Vagina (tissue), 2 donors: ENCODE results near the gene CCSER2. TPM values are rescaled to one million over a fixed set of nuclear protein-coding genes. Genes with fewer than 3 reads are reported as not detected.

Experiments
- DNase-seq, 2 donors: peaks; one replicate each; pipeline ENCODE4 v3.0.0-alpha.2; 2017; ENCODE audit errors: extremely low spot score in 2 of 2
- H3K27ac ChIP-seq: fragments of 200-600 bp; sonication (generic); one replicate; pipeline ENCODE4 v1.5.1; 2019
- H3K27me3 ChIP-seq: fragments of 200-600 bp; sonication (generic); one replicate; pipeline ENCODE4 v1.5.1; 2019
- H3K36me3 ChIP-seq, 2 donors: fragments of 200-600 bp; sonication (generic); one replicate each; pipeline ENCODE4 v1.5.1; 2017 to 2019
- H3K4me1 ChIP-seq: fragments of 200-600 bp; sonication (generic); one replicate; pipeline ENCODE4 v1.5.1; 2019
- H3K4me3 ChIP-seq, 2 donors: fragments of 200-600 bp; sonication (generic); 1 replicate in 1 of 2; 2 replicates in 1 of 2; pipeline ENCODE4 v1.5.1; 2016 to 2019
- H3K9me3 ChIP-seq: fragments of 200-600 bp; sonication (generic); one replicate; pipeline ENCODE4 v1.5.1; 2019
- CTCF ChIP-seq, 3 experiments: fragments of 450-650 bp in 2 of 3; fragments of 200-600 bp in 1 of 3; sonication (generic) in 1 of 3; IDR thresholded peaks; one replicate each; pipeline ENCODE4 v1.5.1; 2017 to 2019; ENCODE audit warnings: antibody characterized with exemption in 3 of 3, mild to moderate bottlenecking in 2 of 3, moderate library complexity in 2 of 3
- POLR2A ChIP-seq, 2 donors: fragments of 450-650 bp; IDR thresholded peaks; one replicate each; pipeline ENCODE4 v1.6.1; 2017; ENCODE audit warnings: antibody characterized with exemption in 2 of 2, mild to moderate bottlenecking in 2 of 2, moderate library complexity in 2 of 2
- POLR2AphosphoS5 ChIP-seq, 2 donors: sonication (generic); formaldehyde crosslinking; IDR thresholded peaks; one replicate each; pipeline ENCODE4 v1.9.0; 2017; ENCODE audit warnings: antibody characterized with exemption in 2 of 2, mild to moderate bottlenecking in 2 of 2, low read depth in 1 of 2; ENCODE audit not compliant: insufficient read depth in 1 of 2
- intact Hi-C: fragments of 100-400 bp; cut with DNase I; formaldehyde crosslinking; loops from one replicate; pipeline ENCODE4 v1.15.1; 2023
- total RNA-seq: library from RNA; depleted of rRNA; stranded (reverse); fragments of >200 nt; gene quantifications from one replicate; pipeline ENCODE4 v1.2.3, GENCODE V29; 2016

Gene CCSER2
- total RNA-seq, 1 donor from 2014 or later, result 62.1 TPM

- H3K9me3 ChIP-seq, result no peaks in the 10 kb centered on the region
- H3K27me3 ChIP-seq, result no peaks in the 10 kb centered on the region
- H3K27ac ChIP-seq, result no peak overlapping the region
- intact Hi-C loops, result no loop called here
- no peaks in the 10 kb centered on the region for H3K4me1 ChIP-seq
- no peaks in the 10 kb centered on the region for H3K36me3 ChIP-seq
- TF ChIP-seq CTCF (IDR thresholded peaks at IDR 0.05) (no peak), POLR2A (IDR thresholded peaks at IDR 0.05) (no peak), POLR2AphosphoS5 (IDR thresholded peaks at IDR 0.05; ENCODE audit: insufficient read depth in 1 of 2, low read depth in 1 of 2) (no peak)
- no peak overlapping the region for H3K4me3 ChIP-seq
- DNase-seq, result no peak
Observed at GRCh38 chr10:84473136-84473535, 144.7 kb downstream of the CCSER2 start.

- DNase-seq, result no peak
- TF ChIP-seq CTCF (IDR thresholded peaks at IDR 0.05), result no peak
- TF ChIP-seq POLR2A (IDR thresholded peaks at IDR 0.05), result no peak
- TF ChIP-seq POLR2AphosphoS5 (IDR thresholded peaks at IDR 0.05; ENCODE audit: insufficient read depth in 1 of 2, low read depth in 1 of 2), result no peak
- no peaks in the 10 kb centered on the region for H3K36me3 ChIP-seq
- no peaks in the 10 kb centered on the region for H3K27me3 ChIP-seq
- H3K9me3 ChIP-seq, result no peaks in the 10 kb centered on the region
- no peak overlapping the region for H3K4me3 ChIP-seq
- no peaks in the 10 kb centered on the region for H3K4me1 ChIP-seq
- no peak overlapping the region for H3K27ac ChIP-seq
- intact Hi-C loops, result no loop called here
Observed at GRCh38 chr10:84477398-84478128, 149.2 kb downstream of the CCSER2 start.

GRCh38 chr10:84478151-84478550 is 149.8 kb downstream of the CCSER2 start:
- intact Hi-C loops, result no loop called here
- TF ChIP-seq CTCF (IDR thresholded peaks at IDR 0.05), result no peak
- TF ChIP-seq POLR2A (IDR thresholded peaks at IDR 0.05), result no peak
- no peak for TF ChIP-seq POLR2AphosphoS5 (IDR thresholded peaks at IDR 0.05; ENCODE audit: insufficient read depth in 1 of 2, low read depth in 1 of 2)

GRCh38 chr10:84478679-84479078 is 150.3 kb downstream of the CCSER2 start:
- Histone ChIP-seq H3K27me3 (no peaks in the 10 kb centered on the region), H3K27ac (no peak overlapping the region), H3K9me3 (no peaks in the 10 kb centered on the region), H3K4me1 (no peaks in the 10 kb centered on the region), H3K4me3 (no peak overlapping the region), H3K36me3 (no peaks in the 10 kb centered on the region)
- no peak for DNase-seq
- intact Hi-C loops, result no loop called here
- TF ChIP-seq POLR2AphosphoS5 (IDR thresholded peaks at IDR 0.05; ENCODE audit: insufficient read depth in 1 of 2, low read depth in 1 of 2) (no peak), POLR2A (IDR thresholded peaks at IDR 0.05) (no peak), CTCF (IDR thresholded peaks at IDR 0.05) (no peak)

More at GRCh38 chr10:84478151-84478550, 149.8 kb downstream of the CCSER2 start:
- H3K36me3 ChIP-seq, result no peaks in the 10 kb centered on the region
- H3K27me3 ChIP-seq, result no peaks in the 10 kb centered on the region
- no peaks in the 10 kb centered on the region for H3K9me3 ChIP-seq
- no peak overlapping the region for H3K4me3 ChIP-seq
- no peak for DNase-seq
- H3K4me1 ChIP-seq, result no peaks in the 10 kb centered on the region
- H3K27ac ChIP-seq, result no peak overlapping the region

- no peaks in the 10 kb centered on the region for H3K4me1 ChIP-seq
- no peaks in the 10 kb centered on the region for H3K9me3 ChIP-seq
- no peak overlapping the region for H3K27ac ChIP-seq
- DNase-seq, result no peak
- no peak overlapping the region for H3K4me3 ChIP-seq
- H3K27me3 ChIP-seq, result no peaks in the 10 kb centered on the region
- TF ChIP-seq POLR2A (IDR thresholded peaks at IDR 0.05), result no peak
- TF ChIP-seq POLR2AphosphoS5 (IDR thresholded peaks at IDR 0.05; ENCODE audit: insufficient read depth in 1 of 2, low read depth in 1 of 2), result no peak
- TF ChIP-seq CTCF (IDR thresholded peaks at IDR 0.05), result no peak
- intact Hi-C loops, result no loop called here
- H3K36me3 ChIP-seq, result no peaks in the 10 kb centered on the region
Observed at GRCh38 chr10:84484541-84484940, 156.2 kb downstream of the CCSER2 start.
